H9 (cell line): Measurements from ENCODE around the gene JAML. TPM values are rescaled to one million over a fixed set of nuclear protein-coding genes. Genes with fewer than 3 reads are reported as not detected.

ENCODE experiments used
- DNase-seq: peaks from one replicate; pipeline ENCODE4 v3.0.0-alpha.2; 2017
- H2AFZ ChIP-seq: one replicate; pipeline ENCODE4 v1.6.1; 2013; ENCODE audit warnings: mild to moderate bottlenecking, low read length, control low read depth, moderate library complexity
- H2AK5ac ChIP-seq: 2 replicates; pipeline ENCODE4 v1.6.1; 2013; ENCODE audit warnings: low read length, control low read depth, mixed read lengths; ENCODE audit not compliant: insufficient read length
- H2BK120ac ChIP-seq: one replicate; pipeline ENCODE4 v1.6.1; 2013; ENCODE audit warnings: low read depth, mild to moderate bottlenecking, low read length, control low read depth, inconsistent platforms; ENCODE audit not compliant: poor library complexity, severe bottlenecking
- H2BK12ac ChIP-seq: 2 replicates; pipeline ENCODE4 v1.6.1; 2013; ENCODE audit warnings: low read length, control low read depth, mixed read lengths, low read depth; ENCODE audit not compliant: insufficient read length
- H2BK15ac ChIP-seq: 2 replicates; pipeline ENCODE4 v1.6.1; 2013; ENCODE audit warnings: low read depth, low read length, control low read depth
- H2BK20ac ChIP-seq: one replicate; pipeline ENCODE4 v1.6.1; 2013; ENCODE audit warnings: low read depth, mild to moderate bottlenecking, low read length, control low read depth, inconsistent platforms; ENCODE audit not compliant: poor library complexity, severe bottlenecking
- H2BK5ac ChIP-seq: 2 replicates; pipeline ENCODE4 v1.6.1; 2013; ENCODE audit warnings: low read length, control low read depth, mixed read lengths; ENCODE audit not compliant: insufficient read length
- H3K14ac ChIP-seq: 2 replicates; pipeline ENCODE4 v1.6.1; 2013; ENCODE audit warnings: low read length, control low read depth; ENCODE audit not compliant: insufficient read depth
- H3K18ac ChIP-seq: 2 replicates; pipeline ENCODE4 v1.6.1; 2013; ENCODE audit warnings: low read depth, mild to moderate bottlenecking, mixed read lengths, low read length, control low read depth; ENCODE audit not compliant: insufficient read length
- H3K23ac ChIP-seq: 2 replicates; pipeline ENCODE4 v1.6.1; 2013; ENCODE audit warnings: low read length, control low read depth, mixed read lengths, low read depth; ENCODE audit not compliant: insufficient read length
- H3K23me2 ChIP-seq: 2 replicates; pipeline ENCODE4 v1.6.1; 2013; ENCODE audit warnings: low read depth, mild to moderate bottlenecking, mixed read lengths, low read length, control low read depth; ENCODE audit not compliant: insufficient read length, poor library complexity, severe bottlenecking
- H3K27ac ChIP-seq: 2 replicates; pipeline ENCODE4 v1.5.1; 2013; ENCODE audit warnings: low read length, control low read depth, mixed read lengths, low read depth; ENCODE audit not compliant: insufficient read length
- H3K27me3 ChIP-seq: 2 replicates; pipeline ENCODE4 v1.6.1; 2013; ENCODE audit warnings: low read length, control low read depth, inconsistent platforms; ENCODE audit not compliant: insufficient read depth
- H3K4ac ChIP-seq: 2 replicates; pipeline ENCODE4 v1.6.1; 2013; ENCODE audit warnings: low read depth, mild to moderate bottlenecking, control low read depth, inconsistent platforms, low read length, moderate library complexity
- H3K4me1 ChIP-seq: 2 replicates; pipeline ENCODE4 v1.6.1; 2013; ENCODE audit warnings: low read length, control low read depth, inconsistent platforms; ENCODE audit not compliant: insufficient read depth
- H3K4me2 ChIP-seq: 2 replicates; pipeline ENCODE4 v1.6.1; 2013; ENCODE audit warnings: low read length, control low read depth, mixed read lengths; ENCODE audit not compliant: insufficient read length, insufficient read depth
- H3K56ac ChIP-seq: 2 replicates; pipeline ENCODE4 v1.6.1; 2013; ENCODE audit warnings: low read depth, mild to moderate bottlenecking, mixed read lengths, low read length, control low read depth; ENCODE audit not compliant: insufficient read length
- H3K79me1 ChIP-seq: 2 replicates; pipeline ENCODE4 v1.6.1; 2013; ENCODE audit warnings: low read depth, mild to moderate bottlenecking, moderate library complexity, low read length, control low read depth, inconsistent platforms; ENCODE audit not compliant: insufficient read depth, poor library complexity, severe bottlenecking
- H3K79me2 ChIP-seq: 2 replicates; pipeline ENCODE4 v1.6.1; 2013; ENCODE audit warnings: low read length, control low read depth, inconsistent platforms; ENCODE audit not compliant: insufficient read depth
- H3K9ac ChIP-seq: 2 replicates; pipeline ENCODE4 v1.6.1; 2013; ENCODE audit warnings: low read length, control low read depth, mixed read lengths; ENCODE audit not compliant: insufficient read length; ENCODE audit errors: extremely low read depth
- H3K9me3 ChIP-seq: one replicate; pipeline ENCODE4 v1.6.1; 2013; ENCODE audit warnings: low read depth, low read length, inconsistent platforms; ENCODE audit not compliant: control insufficient read depth
- H3T11ph ChIP-seq: one replicate; pipeline ENCODE4 v1.6.1; 2013; ENCODE audit warnings: mild to moderate bottlenecking, low read length, control low read depth, inconsistent platforms
- H4K20me1 ChIP-seq: one replicate; pipeline ENCODE4 v1.6.1; 2013; ENCODE audit not compliant: control insufficient read depth, insufficient read length, insufficient read depth
- H4K5ac ChIP-seq: 2 replicates; pipeline ENCODE4 v1.6.1; 2013; ENCODE audit warnings: low read depth, mild to moderate bottlenecking, mixed read lengths, low read length, control low read depth; ENCODE audit not compliant: insufficient read length
- H4K8ac ChIP-seq: replicated peaks from 2 replicates; pipeline ENCODE4 v1.6.1; 2013; ENCODE audit warnings: low read length, control low read depth, mixed read lengths, low read depth; ENCODE audit not compliant: insufficient read length
- H4K91ac ChIP-seq: 2 replicates; pipeline ENCODE4 v1.6.1; 2013; ENCODE audit warnings: low read depth, mild to moderate bottlenecking, moderate library complexity, mixed read lengths, low read length, control low read depth; ENCODE audit not compliant: insufficient read length
- H3K27ac Mint-ChIP-seq, 3 experiments: 2 replicates in 2 of 3; 3 replicates in 1 of 3; pipeline ENCODE4 v1.8.0; 2020 to 2021; ENCODE audit warnings: mixed read lengths in 3 of 3, mild to moderate bottlenecking in 1 of 3, moderate library complexity in 1 of 3
- H3K27me3 Mint-ChIP-seq: 2 replicates; pipeline ENCODE4 v1.8.0; 2021; ENCODE audit warnings: low read depth, mild to moderate bottlenecking, moderate library complexity, mixed read lengths
- H3K36me3 Mint-ChIP-seq, 3 experiments: 2 replicates in 2 of 3; 3 replicates in 1 of 3; pipeline ENCODE4 v1.8.0; 2020 to 2021; ENCODE audit warnings: low read depth in 3 of 3, mixed read lengths in 3 of 3; ENCODE audit not compliant: insufficient read depth in 1 of 3
- H3K4me1 Mint-ChIP-seq, 2 experiments: 2 replicates each; pipeline ENCODE4 v1.8.0; 2020; ENCODE audit warnings: mixed read lengths in 2 of 2
- H3K4me3 Mint-ChIP-seq, 2 experiments: 2 replicates in 1 of 2; 3 replicates in 1 of 2; pipeline ENCODE4 v1.8.0; 2020 to 2021; ENCODE audit warnings: mild to moderate bottlenecking in 2 of 2, mixed read lengths in 2 of 2, moderate library complexity in 1 of 2
- H3K9me3 Mint-ChIP-seq, 2 experiments: 2 replicates in 1 of 2; 3 replicates in 1 of 2; pipeline ENCODE4 v1.8.0; 2020; ENCODE audit warnings: mild to moderate bottlenecking in 2 of 2, mixed read lengths in 2 of 2, moderate library complexity in 1 of 2
- CTCF ChIP-seq: fragments of 200-600 bp; sonication (generic); conservative IDR thresholded peaks from 3 replicates; pipeline ENCODE4 v1.8.0; 2021; ENCODE audit warnings: antibody characterized with exemption, mild to moderate bottlenecking
- WGBS: extraction: QIAGEN DNeasy Blood & Tissue Kit; methylation state at CpG from one replicate; pipeline ENCODE4 v1.1.7; 2013; ENCODE audit warnings: missing lambda C conversion rate, low lambda C conversion rate, mixed read lengths; ENCODE audit not compliant: insufficient read length; ENCODE audit errors: extremely low coverage; 5-methylcytosine and 5-hydroxymethylcytosine counted together
- total RNA-seq: library from RNA; stranded (reverse); gene quantifications from 2 replicates; pipeline ENCODE4 v1.2.1, GENCODE V29; 2021

Gene JAML
- total RNA-seq, 1 experiment from 2014 or later, result 0.48 TPM

- Histone ChIP-seq H3K4ac (no peak overlapping the region), H3K23ac (no peak overlapping the region), H3K9ac (no peak overlapping the region), H4K8ac (no peak overlapping the region), H2BK5ac (no peak overlapping the region), H2BK20ac (no peak overlapping the region), H4K5ac (no peak overlapping the region), H2BK12ac (no peak overlapping the region), H2BK15ac (no peak overlapping the region), H3K4me1 (no peaks in the 10 kb centered on the region), H3K9me3 (no peaks in the 10 kb centered on the region), H3T11ph (no peak overlapping the region), H3K79me1 (no peaks in the 10 kb centered on the region), H4K91ac (no peak overlapping the region), H2AK5ac (no peak overlapping the region), H2AFZ (no peak overlapping the region), H3K27me3 (peaks cover 23% of the 10 kb centered on the region; the same call in 1 of the 2 replicates), H3K18ac (no peak overlapping the region), H4K20me1 (no peaks in the 10 kb centered on the region), H3K79me2 (no peaks in the 10 kb centered on the region), H3K23me2 (peaks cover 2% of the 10 kb centered on the region), H3K14ac (no peak overlapping the region), H3K56ac (no peak overlapping the region), H3K4me2 (no peak overlapping the region), H3K27ac (no peak overlapping the region), H2BK120ac (no peak overlapping the region)
- Mint-ChIP-seq H3K4me1 (peaks cover 26 to 42% of the 10 kb centered on the region in 2 experiments), H3K4me3 (no peak overlapping the region), H3K27ac (no peak overlapping the region), H3K27me3 (peaks cover 90% of the 10 kb centered on the region), H3K9me3 (no peaks in the 10 kb centered on the region), H3K36me3 (no peaks in the 10 kb centered on the region)
- no CpG with 5 or more reads among the region's 7 CpGs for WGBS
- DNase-seq, result no peak
- TF ChIP-seq CTCF, result no peak
These were observed 55.3 kb downstream of the JAML start for GRCh38 chr11:118169300-118170140.
